ENCODE results near the gene SPATA31D1. TPM values are rescaled to one million over a fixed set of nuclear protein-coding genes. Genes with fewer than 3 reads are reported as not detected.

SPATA31D1 gene
- total and polyA plus RNA-seq, 2 experiments from 2014 or later: not detected

DNA sequence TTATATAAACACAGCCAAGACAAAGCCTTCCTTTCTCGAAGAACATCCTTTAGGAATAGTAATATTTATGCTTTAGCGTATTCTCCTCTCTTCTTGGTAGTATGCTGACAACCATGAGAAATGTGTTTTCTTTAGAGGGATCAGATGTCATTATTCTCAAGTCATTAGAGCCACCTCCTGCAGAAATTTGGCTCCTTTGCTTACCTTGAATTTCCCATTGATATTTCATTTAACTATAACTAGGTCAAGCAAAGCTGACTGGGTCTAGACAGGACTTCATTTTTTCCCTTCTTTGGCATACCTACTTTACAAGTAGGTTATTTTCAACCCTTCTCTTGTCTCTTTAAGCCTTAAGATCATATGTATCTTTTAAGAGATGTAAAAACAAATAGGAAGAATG lies 50.3 kb downstream of the SPATA31D1 start:
- no peaks in the 10 kb centered on the region for H3K4me1 ChIP-seq (ENCODE audit: insufficient read depth)
- WGBS (ENCODE audit: low lambda C conversion rate, missing lambda C conversion rate): 90% methylated on average over 2 of the region's 2 CpGs

More for the DNA sequence above, 50.3 kb downstream of the SPATA31D1 start:
- Histone ChIP-seq H3K36me3 (replicated peaks; ENCODE audit: insufficient read depth, low read depth) (no peaks in the 10 kb centered on the region), H3K79me2 (no peaks in the 10 kb centered on the region), H3K27me3 (no peaks in the 10 kb centered on the region), H3K9me2 (replicated peaks; ENCODE audit: insufficient read depth) (no peaks in the 10 kb centered on the region), H2AFZ (no peak overlapping the region), H3K9me3 (ENCODE audit: low read depth) (no peaks in the 10 kb centered on the region), H3K4me3 (no peak overlapping the region), H3K4me2 (no peak overlapping the region), H4K20me1 (ENCODE audit: insufficient read depth, poor library complexity, severe bottlenecking) (no peaks in the 10 kb centered on the region), H3K27ac (no peak overlapping the region)
- TF ChIP-seq, protein P1, sequence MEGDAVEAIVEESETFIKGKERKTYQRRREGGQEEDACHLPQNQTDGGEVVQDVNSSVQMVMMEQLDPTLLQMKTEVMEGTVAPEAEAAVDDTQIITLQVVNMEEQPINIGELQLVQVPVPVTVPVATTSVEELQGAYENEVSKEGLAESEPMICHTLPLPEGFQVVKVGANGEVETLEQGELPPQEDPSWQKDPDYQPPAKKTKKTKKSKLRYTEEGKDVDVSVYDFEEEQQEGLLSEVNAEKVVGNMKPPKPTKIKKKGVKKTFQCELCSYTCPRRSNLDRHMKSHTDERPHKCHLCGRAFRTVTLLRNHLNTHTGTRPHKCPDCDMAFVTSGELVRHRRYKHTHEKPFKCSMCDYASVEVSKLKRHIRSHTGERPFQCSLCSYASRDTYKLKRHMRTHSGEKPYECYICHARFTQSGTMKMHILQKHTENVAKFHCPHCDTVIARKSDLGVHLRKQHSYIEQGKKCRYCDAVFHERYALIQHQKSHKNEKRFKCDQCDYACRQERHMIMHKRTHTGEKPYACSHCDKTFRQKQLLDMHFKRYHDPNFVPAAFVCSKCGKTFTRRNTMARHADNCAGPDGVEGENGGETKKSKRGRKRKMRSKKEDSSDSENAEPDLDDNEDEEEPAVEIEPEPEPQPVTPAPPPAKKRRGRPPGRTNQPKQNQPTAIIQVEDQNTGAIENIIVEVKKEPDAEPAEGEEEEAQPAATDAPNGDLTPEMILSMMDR (IDR thresholded peaks at IDR 0.05; ENCODE audit: poor library complexity): no peak
- TF ChIP-seq EZH2phosphoT487 (IDR thresholded peaks at IDR 0.05; ENCODE audit: low read depth, severe bottlenecking, unreplicated experiment) (no peak), EZH2 (IDR thresholded peaks at IDR 0.05; ENCODE audit: borderline replicate concordance) (no peak)
- DNase-seq (ENCODE audit: low spot score): no peak

Other genes starting within 250 kb of the SPATA31D1 start
- not detected in 2 replicates for gene SPATA31D4, start 60.3 kb upstream of the SPATA31D1 start, total RNA-seq
- gene SPATA31D4, start 60.3 kb upstream of the SPATA31D1 start, polyA plus RNA-seq: not detected in 2 replicates
- gene SPATA31D3, start 45.3 kb upstream of the SPATA31D1 start, total RNA-seq: not detected in 2 replicates
- gene SPATA31D3, start 45.3 kb upstream of the SPATA31D1 start, polyA plus RNA-seq: not detected in 2 replicates

Data from hepatocyte (in vitro differentiated cells).